ENCODE data around the gene ARHGAP33. TPM values are rescaled to one million over a fixed set of nuclear protein-coding genes. Genes with fewer than 3 reads are reported as not detected.

ARHGAP33 gene
- total RNA-seq, 1 experiment from 2014 or later = 43.9 TPM

DNA sequence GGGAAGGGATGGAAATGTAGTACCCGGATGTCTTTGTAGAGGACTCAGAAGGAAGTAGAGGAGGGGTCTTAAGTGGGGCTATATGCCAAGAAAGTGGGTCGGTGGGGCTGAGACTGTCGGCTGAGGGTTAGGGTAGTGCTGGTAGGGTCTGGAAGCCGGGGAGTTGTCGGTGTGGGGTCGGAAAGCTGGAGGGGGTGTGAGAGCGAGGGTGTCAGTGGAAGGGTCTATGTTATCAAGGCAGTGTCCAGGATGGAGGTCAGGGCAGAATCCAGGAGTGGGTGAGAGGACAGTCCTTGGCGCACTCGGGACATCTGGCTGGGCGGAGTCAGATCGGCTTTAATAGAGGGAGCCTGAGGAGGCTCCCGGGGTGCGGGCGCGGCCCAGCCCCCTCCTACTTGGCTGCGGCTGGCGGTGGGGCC, 20.2 kb upstream of the ARHGAP33 start (continued):
- TF ChIP-seq EMX1 (CRISPR knock-in tag; IDR thresholded peaks at IDR 0.05) (no peak), ZNF281 (CRISPR knock-in tag; IDR thresholded peaks at IDR 0.05) (no peak), RELA (CRISPR knock-in tag; IDR thresholded peaks at IDR 0.05; ENCODE audit: borderline replicate concordance) (no peak), PRDM15 (CRISPR knock-in tag; IDR thresholded peaks at IDR 0.05) (no peak), NR1H2 (CRISPR knock-in tag; IDR thresholded peaks at IDR 0.05) (no peak), ELF4 (CRISPR knock-in tag; IDR thresholded peaks at IDR 0.05; ENCODE audit: low read depth) (no peak), ZNF423 (CRISPR knock-in tag; IDR thresholded peaks at IDR 0.05) (no peak)
- TF ChIP-seq, protein P1, sequence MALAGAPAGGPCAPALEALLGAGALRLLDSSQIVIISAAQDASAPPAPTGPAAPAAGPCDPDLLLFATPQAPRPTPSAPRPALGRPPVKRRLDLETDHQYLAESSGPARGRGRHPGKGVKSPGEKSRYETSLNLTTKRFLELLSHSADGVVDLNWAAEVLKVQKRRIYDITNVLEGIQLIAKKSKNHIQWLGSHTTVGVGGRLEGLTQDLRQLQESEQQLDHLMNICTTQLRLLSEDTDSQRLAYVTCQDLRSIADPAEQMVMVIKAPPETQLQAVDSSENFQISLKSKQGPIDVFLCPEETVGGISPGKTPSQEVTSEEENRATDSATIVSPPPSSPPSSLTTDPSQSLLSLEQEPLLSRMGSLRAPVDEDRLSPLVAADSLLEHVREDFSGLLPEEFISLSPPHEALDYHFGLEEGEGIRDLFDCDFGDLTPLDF (CRISPR knock-in tag; IDR thresholded peaks at IDR 0.05) = no peak

DNA sequence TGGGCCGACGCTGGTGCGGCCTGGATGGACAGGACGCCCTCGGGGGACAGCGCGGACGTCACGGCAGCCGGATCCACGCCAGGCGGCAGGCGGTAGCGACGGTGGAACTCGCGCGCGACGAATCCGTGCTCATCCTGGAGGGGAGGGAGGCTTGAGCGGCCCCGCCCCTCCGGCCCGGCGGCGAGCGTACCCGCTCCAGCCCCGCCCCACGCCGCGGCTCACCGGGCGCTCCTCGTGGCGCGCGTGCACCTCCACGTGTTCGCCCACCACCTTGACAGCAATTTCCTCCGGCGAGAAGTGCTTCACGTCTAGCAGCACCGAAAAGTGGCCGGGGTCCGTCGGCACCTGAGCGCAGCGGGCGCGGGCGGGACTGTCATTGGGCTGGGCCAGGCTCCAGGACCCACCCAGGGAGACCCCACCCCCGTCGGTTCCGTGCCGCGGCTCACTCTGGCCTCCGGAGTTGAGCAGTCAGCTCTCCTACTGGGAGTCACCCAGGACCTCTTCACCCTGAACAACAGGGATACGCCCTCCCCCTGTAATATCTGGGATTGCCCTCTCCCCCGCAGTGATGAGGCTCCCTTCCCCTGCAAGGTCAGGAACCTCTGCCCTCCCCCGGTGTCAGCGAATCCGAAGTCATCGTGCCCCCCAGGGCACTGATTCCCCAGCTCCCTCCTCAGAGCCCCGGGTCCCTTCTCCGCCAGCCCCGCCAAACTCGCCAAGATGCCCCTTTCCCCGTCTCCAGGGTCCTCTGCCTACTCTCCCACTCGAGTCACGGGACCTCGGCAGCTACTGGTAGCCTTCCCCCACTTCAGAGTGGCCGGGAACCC, 19.6 kb upstream of the ARHGAP33 start:
- CTCF ChIA-PET = interaction anchor here (0.8 to 2.9 kb wide), 5 partner anchors 8 to 175 kb away, joined by 3 to 13 read pairs (median 3); partner anchors contain the start of genes LIN37, PSENEN and U2AF1L4
- no peak for ATAC-seq
- Mint-ChIP-seq H3K4me1 (peaks cover 16% of the 10 kb centered on the region), H3K9me3 (no peaks in the 10 kb centered on the region), H3K27me3 (ENCODE audit: low read depth) (peaks cover 23% of the 10 kb centered on the region), H3K4me3 (peak overlapping the region; percentile 94), H3K27ac (no peak overlapping the region), H3K36me3 (peaks cover 1% of the 10 kb centered on the region; the same call in 1 of the 2 replicates)
- DNase-seq (ENCODE audit: low spot score) = peak; percentile 15
- POLR2A ChIA-PET = interaction anchor here (2.0 to 2.5 kb wide), 2 partner anchors 7 to 15 kb away, joined by 11 to 13 read pairs; partner anchors contain the start of gene LIN37
- TF ChIP-seq, protein P2, sequence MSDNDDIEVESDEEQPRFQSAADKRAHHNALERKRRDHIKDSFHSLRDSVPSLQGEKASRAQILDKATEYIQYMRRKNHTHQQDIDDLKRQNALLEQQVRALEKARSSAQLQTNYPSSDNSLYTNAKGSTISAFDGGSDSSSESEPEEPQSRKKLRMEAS (CRISPR knock-in tag; IDR thresholded peaks at IDR 0.05) = peak; percentile 77; the same call in 1 of the 2 replicates
- TF ChIP-seq GRHL2 (CRISPR knock-in tag; IDR thresholded peaks at IDR 0.05; ENCODE audit: insufficient replicate concordance, severe bottlenecking) (no peak), ZNF138 (CRISPR knock-in tag; conservative IDR thresholded peaks at IDR 0.05) (peak; percentile 67; the same call in 1 of the 2 replicates), GTF2I (CRISPR knock-in tag; conservative IDR thresholded peaks at IDR 0.05) (no peak), NFYB (CRISPR knock-in tag; conservative IDR thresholded peaks at IDR 0.05; ENCODE audit: low read depth) (no peak), FOXK1 (CRISPR knock-in tag; IDR thresholded peaks at IDR 0.05) (no peak), ZBTB21 (CRISPR knock-in tag; IDR thresholded peaks at IDR 0.05; ENCODE audit: borderline replicate concordance) (no peak; the same call in 1 of the 2 replicates), NFATC4 (CRISPR knock-in tag; IDR thresholded peaks at IDR 0.05) (no peak), ZNF423 (CRISPR knock-in tag; IDR thresholded peaks at IDR 0.05) (no peak), FOXP1 (CRISPR knock-in tag; IDR thresholded peaks at IDR 0.05; ENCODE audit: borderline replicate concordance) (peak; percentile 66; the same call in 1 of the 2 replicates)
- TF ChIP-seq, protein P3, sequence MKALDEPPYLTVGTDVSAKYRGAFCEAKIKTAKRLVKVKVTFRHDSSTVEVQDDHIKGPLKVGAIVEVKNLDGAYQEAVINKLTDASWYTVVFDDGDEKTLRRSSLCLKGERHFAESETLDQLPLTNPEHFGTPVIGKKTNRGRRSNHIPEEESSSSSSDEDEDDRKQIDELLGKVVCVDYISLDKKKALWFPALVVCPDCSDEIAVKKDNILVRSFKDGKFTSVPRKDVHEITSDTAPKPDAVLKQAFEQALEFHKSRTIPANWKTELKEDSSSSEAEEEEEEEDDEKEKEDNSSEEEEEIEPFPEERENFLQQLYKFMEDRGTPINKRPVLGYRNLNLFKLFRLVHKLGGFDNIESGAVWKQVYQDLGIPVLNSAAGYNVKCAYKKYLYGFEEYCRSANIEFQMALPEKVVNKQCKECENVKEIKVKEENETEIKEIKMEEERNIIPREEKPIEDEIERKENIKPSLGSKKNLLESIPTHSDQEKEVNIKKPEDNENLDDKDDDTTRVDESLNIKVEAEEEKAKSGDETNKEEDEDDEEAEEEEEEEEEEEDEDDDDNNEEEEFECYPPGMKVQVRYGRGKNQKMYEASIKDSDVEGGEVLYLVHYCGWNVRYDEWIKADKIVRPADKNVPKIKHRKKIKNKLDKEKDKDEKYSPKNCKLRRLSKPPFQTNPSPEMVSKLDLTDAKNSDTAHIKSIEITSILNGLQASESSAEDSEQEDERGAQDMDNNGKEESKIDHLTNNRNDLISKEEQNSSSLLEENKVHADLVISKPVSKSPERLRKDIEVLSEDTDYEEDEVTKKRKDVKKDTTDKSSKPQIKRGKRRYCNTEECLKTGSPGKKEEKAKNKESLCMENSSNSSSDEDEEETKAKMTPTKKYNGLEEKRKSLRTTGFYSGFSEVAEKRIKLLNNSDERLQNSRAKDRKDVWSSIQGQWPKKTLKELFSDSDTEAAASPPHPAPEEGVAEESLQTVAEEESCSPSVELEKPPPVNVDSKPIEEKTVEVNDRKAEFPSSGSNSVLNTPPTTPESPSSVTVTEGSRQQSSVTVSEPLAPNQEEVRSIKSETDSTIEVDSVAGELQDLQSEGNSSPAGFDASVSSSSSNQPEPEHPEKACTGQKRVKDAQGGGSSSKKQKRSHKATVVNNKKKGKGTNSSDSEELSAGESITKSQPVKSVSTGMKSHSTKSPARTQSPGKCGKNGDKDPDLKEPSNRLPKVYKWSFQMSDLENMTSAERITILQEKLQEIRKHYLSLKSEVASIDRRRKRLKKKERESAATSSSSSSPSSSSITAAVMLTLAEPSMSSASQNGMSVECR (CRISPR knock-in tag; IDR thresholded peaks at IDR 0.05; ENCODE audit: borderline replicate concordance) = no peak

All from WTC11 (cell line).